Right lung (tissue), 5 donors: ENCODE results near the gene FAM53B. TPM values are rescaled to one million over a fixed set of nuclear protein-coding genes. Genes with fewer than 3 reads are reported as not detected.
A peak's percentile ranks its signal among the peaks of the same experiment; 100 is the strongest.

Source experiments
- DNase-seq, 2 donors: peaks; one replicate each; pipeline ENCODE4 v3.0.0-alpha.2; 2013
- polyA plus RNA-seq, 5 donors: library from polyadenylated mRNA; unstranded; fragments of 120-200 nt; gene quantifications; one replicate each; pipeline versions ENCODE4 v1.2.1 to v1.2.3, GENCODE V29; 2013; ENCODE audit warnings: inconsistent platforms in 1 of 5, low replicate concordance in 1 of 5; ENCODE audit not compliant: insufficient read length in 5 of 5, insufficient read depth in 1 of 5

Gene FAM53B
- polyA plus RNA-seq, 5 donors: 12.9 to 28.6 (median 19.2) TPM

GRCh38 chr10:124663766-124664360, 80.3 kb downstream of the FAM53B start:
- DNase-seq: no peak

- DNase-seq: no peak
Measured at GRCh38 chr10:124663228-124663627, 81.0 kb downstream of the FAM53B start.

- no peak for DNase-seq
Measured at GRCh38 chr10:124661660-124662180, 82.5 kb downstream of the FAM53B start.

GRCh38 chr10:124660404-124661125, 83.6 kb downstream of the FAM53B start:
- DNase-seq: no peak

GRCh38 chr10:124659380-124659779, 84.8 kb downstream of the FAM53B start:
- no peak for DNase-seq

- DNase-seq: no peak
Measured at GRCh38 chr10:124658591-124659242, 85.5 kb downstream of the FAM53B start.

GRCh38 chr10:124657806-124658205, 86.4 kb downstream of the FAM53B start:
- DNase-seq: no peak

GRCh38 chr10:124656541-124656940, 87.6 kb downstream of the FAM53B start:
- no peak for DNase-seq

- no peak for DNase-seq
Measured at GRCh38 chr10:124656113-124656490, 88.1 kb downstream of the FAM53B start.

- no peak for DNase-seq
Measured at GRCh38 chr10:124655191-124656112, 88.7 kb downstream of the FAM53B start.

GRCh38 chr10:124654686-124655085, 89.5 kb downstream of the FAM53B start:
- DNase-seq: no peak

GRCh38 chr10:124653811-124654651, 90.1 kb downstream of the FAM53B start:
- DNase-seq: no peak

- DNase-seq: no peak
Measured at GRCh38 chr10:124653311-124653710, 90.9 kb downstream of the FAM53B start.

GRCh38 chr10:124652701-124653100, 91.5 kb downstream of the FAM53B start:
- DNase-seq: no peak

- no peak for DNase-seq
Measured at GRCh38 chr10:124652200-124652599, 92.0 kb downstream of the FAM53B start.

- DNase-seq: no peak
Measured at GRCh38 chr10:124651402-124651891, 92.7 kb downstream of the FAM53B start.

GRCh38 chr10:124650820-124651401, 93.3 kb downstream of the FAM53B start:
- DNase-seq: no peak

- DNase-seq: no peak
Measured at GRCh38 chr10:124650263-124650662, 93.9 kb downstream of the FAM53B start.

- DNase-seq: peak in 1 of 2 donors; percentile 57
Measured at GRCh38 chr10:124649214-124649613, 95.0 kb downstream of the FAM53B start.

- peak; percentile 68 to 70 for DNase-seq
Measured at GRCh38 chr10:124648738-124649137, 95.4 kb downstream of the FAM53B start.
